Ovary (tissue), 9 donors: Measurements from ENCODE around the gene ZNF14. TPM values are rescaled to one million over a fixed set of nuclear protein-coding genes. Genes with fewer than 3 reads are reported as not detected.
"Not testable (repeated sequence)": the region's sequence is repeated elsewhere in the genome, so short reads cannot be mapped to it uniquely, and the experiment has no call there.

ENCODE experiments used
- DNase-seq, 5 donors: peaks; one replicate each; pipeline ENCODE4 v3.0.0-alpha.2; 2019 to 2020
- H3K27ac ChIP-seq, 2 donors: fragments of 200-600 bp; one replicate each; pipeline versions ENCODE4 v1.5.1 to v1.8.0; 2019 to 2022
- H3K27me3 ChIP-seq: fragments of 200-600 bp; one replicate; pipeline ENCODE4 v1.8.0; 2022
- H3K36me3 ChIP-seq: fragments of 200-600 bp; sonication (generic); one replicate; pipeline ENCODE4 v1.5.1; 2019
- H3K4me1 ChIP-seq: one replicate; pipeline ENCODE4 v1.8.1; 2013; ENCODE audit warnings: mild to moderate bottlenecking, moderate library complexity; ENCODE audit not compliant: insufficient read depth
- H3K4me3 ChIP-seq: fragments of 200-600 bp; sonication (generic); one replicate; pipeline ENCODE4 v1.5.1; 2017
- H3K9me3 ChIP-seq, 2 donors: fragments of 200-600 bp in 1 of 2; sonication (generic) in 1 of 2; one replicate each; pipeline versions ENCODE4 v1.5.1 to v1.8.1; 2013 to 2019; ENCODE audit warnings: mild to moderate bottlenecking in 1 of 2, moderate library complexity in 1 of 2
- CTCF ChIP-seq, 3 donors: fragments of 450-650 bp in 2 of 3; fragments of 200-600 bp in 1 of 3; IDR thresholded peaks; one replicate each; pipeline versions ENCODE4 v1.5.1 to v1.8.0; 2016 to 2022; ENCODE audit warnings: antibody characterized with exemption in 3 of 3, mild to moderate bottlenecking in 1 of 3
- EP300 ChIP-seq: sonication (generic); formaldehyde crosslinking; IDR thresholded peaks from one replicate; pipeline ENCODE4 v1.6.1; 2017; ENCODE audit warnings: antibody characterized with exemption
- POLR2A ChIP-seq: fragments of 450-650 bp; IDR thresholded peaks from one replicate; pipeline ENCODE4 v1.6.1; 2017; ENCODE audit warnings: antibody characterized with exemption, mild to moderate bottlenecking, moderate library complexity
- WGBS, 3 donors: extraction: QIAGEN DNeasy Blood & Tissue Kit in 1 of 3; methylation state at CpG; one replicate each; pipeline versions ENCODE4 v1.1.5 to v1.1.7; 2013 to 2017; 5-methylcytosine and 5-hydroxymethylcytosine counted together
- intact Hi-C, 4 donors: fragments of 100-400 bp; cut with DNase I; formaldehyde crosslinking; loops; one replicate each; pipeline versions ENCODE4 v1.11.0 to v1.15.1; 2022 to 2023
- polyA plus RNA-seq, 2 donors: library from polyadenylated mRNA; stranded (reverse); fragments of 200-250 nt in 1 of 2; fragments of 350-450 nt in 1 of 2; fragmentation: Illumina TruSeq in 1 of 2; extraction: RNeasy Lipid Tissue Mini Kit (QIAGEN cat#74804) in 1 of 2; gene quantifications; one replicate each; pipeline ENCODE4 v1.2.3, GENCODE V29; 2013 to 2014
- total RNA-seq, 7 donors: library from RNA; depleted of rRNA in 2 of 7; stranded (reverse); fragments of >200 nt in 2 of 7; fragmentation: NEBNext Ultra II Directional in 3 of 7; extraction: Animal tissue kit (Norgen Biotek cat#: 25700) in 3 of 7; gene quantifications; one replicate each; pipeline versions ENCODE4 v1.1.0 to v1.2.4, GENCODE V29; 2016 to 2023
- donor health status: DM: no; HTN: no; CAD: no; lungs with moderate emphysema.
- donor health status: DM: no; HTN: no; CAD: no.
- donor health status: Bipolar disorder and iron deficiency.
- donor health status: DM: yes; HTN: yes; CAD: no.
- donor health status: DM: no; HTN: no; CAD: no.
- donor health status: DM: yes; HTN: yes; CAD: no.

Gene ZNF14
- total and polyA plus RNA-seq, 9 donors, result 6.3 to 19.9 (median 11.4) TPM

- 43 to 75% (median 65%) methylated on average over 2 of the region's 2 CpGs for WGBS, 3 donors
- H3K4me3 ChIP-seq, result no peak overlapping the region
- H3K27ac ChIP-seq, result no peak overlapping the region
- no peaks in the 10 kb centered on the region for H3K9me3 ChIP-seq
- H3K4me1 ChIP-seq, result no peaks in the 10 kb centered on the region
- H3K27me3 ChIP-seq, result no peaks in the 10 kb centered on the region
- DNase-seq, result no peak
- intact Hi-C loops, result no loop called here
- TF ChIP-seq POLR2A (no peak), EP300 (no peak), CTCF (IDR thresholded peaks at IDR 0.05) (no peak)
- H3K36me3 ChIP-seq, result no peaks in the 10 kb centered on the region
These were observed 36.5 kb downstream of the ZNF14 start for GRCh38 chr19:19696386-19696785.

- DNase-seq, result no peak
- Histone ChIP-seq H3K27me3 (no peaks in the 10 kb centered on the region), H3K4me3 (no peak overlapping the region), H3K36me3 (no peaks in the 10 kb centered on the region), H3K4me1 (no peaks in the 10 kb centered on the region), H3K27ac (no peak overlapping the region), H3K9me3 (no peaks in the 10 kb centered on the region)
- 86 to 92% (median 87%) methylated on average over 10 of the region's 10 CpGs for WGBS, 3 donors
- no peak for TF ChIP-seq CTCF (IDR thresholded peaks at IDR 0.05)
- TF ChIP-seq EP300, result no peak
- no peak for TF ChIP-seq POLR2A
- intact Hi-C loops, result no loop called here
These were observed 41.2 kb downstream of the ZNF14 start for GRCh38 chr19:19691683-19692082.

- H3K4me3 ChIP-seq, DNase-seq, H3K27ac ChIP-seq, H3K27me3 ChIP-seq, H3K36me3 ChIP-seq, intact Hi-C loops, H3K9me3 ChIP-seq, H3K4me1 ChIP-seq: not testable (repeated sequence)
- 97 to 98% (median 97%) methylated on average over 10 of the region's 10 CpGs for WGBS, 3 donors
These were observed 43.9 kb downstream of the ZNF14 start for GRCh38 chr19:19689023-19689422.

- Histone ChIP-seq H3K4me1 (no peaks in the 10 kb centered on the region), H3K4me3 (no peak overlapping the region), H3K27ac (no peak overlapping the region), H3K36me3 (no peaks in the 10 kb centered on the region), H3K9me3 (no peaks in the 10 kb centered on the region), H3K27me3 (no peaks in the 10 kb centered on the region)
- no peak for TF ChIP-seq CTCF (IDR thresholded peaks at IDR 0.05)
- TF ChIP-seq EP300, result no peak
- no peak for TF ChIP-seq POLR2A
- DNase-seq, result no peak
- 93 to 96% (median 95%) methylated on average over 3 of the region's 3 CpGs for WGBS, 3 donors
- intact Hi-C loops, result no loop called here
These were observed 45.8 kb downstream of the ZNF14 start for GRCh38 chr19:19687090-19687489.

GRCh38 chr19:19686580-19686979 lies 46.3 kb downstream of the ZNF14 start:
- no peak for TF ChIP-seq POLR2A
- no peak for TF ChIP-seq EP300
- TF ChIP-seq CTCF (IDR thresholded peaks at IDR 0.05), result no peak
- 96 to 97% (median 97%) methylated on average over 6 of the region's 6 CpGs for WGBS, 3 donors
- Histone ChIP-seq H3K27me3 (no peaks in the 10 kb centered on the region), H3K4me3 (no peak overlapping the region), H3K9me3 (no peaks in the 10 kb centered on the region), H3K36me3 (no peaks in the 10 kb centered on the region), H3K27ac (no peak overlapping the region), H3K4me1 (no peaks in the 10 kb centered on the region)
- intact Hi-C loops, result no loop called here
- no peak for DNase-seq

GRCh38 chr19:19686119-19686518 lies 46.8 kb downstream of the ZNF14 start:
- 97 to 99% (median 98%) methylated on average over 15 of the region's 15 CpGs for WGBS, 3 donors

More at GRCh38 chr19:19686119-19686518, 46.8 kb downstream of the ZNF14 start:
- intact Hi-C loops, H3K36me3 ChIP-seq, H3K4me3 ChIP-seq, H3K9me3 ChIP-seq, DNase-seq, H3K27ac ChIP-seq, H3K4me1 ChIP-seq, H3K27me3 ChIP-seq: not testable (repeated sequence)
